Stomach (tissue), 9 donors: ENCODE data around the gene RAB31. TPM values are rescaled to one million over a fixed set of nuclear protein-coding genes. Genes with fewer than 3 reads are reported as not detected.
A peak's percentile ranks its signal among the peaks of the same experiment; 100 is the strongest.

Source experiments
- DNase-seq, 2 donors: peaks; one replicate each; pipeline versions ENCODE4 v3.0.0 to v3.0.0-alpha.2; 2013 to 2019
- H3K27ac ChIP-seq, 5 donors: fragments of 200-600 bp in 4 of 5; sonication (generic) in 4 of 5; one replicate each; pipeline ENCODE4 v1.5.1; 2013 to 2019; ENCODE audit warnings: mild to moderate bottlenecking in 1 of 5, moderate library complexity in 1 of 5
- H3K27me3 ChIP-seq, 3 donors: fragments of 200-600 bp; sonication (generic); one replicate each; pipeline ENCODE4 v1.5.1; 2017 to 2019; ENCODE audit warnings: mixed run types in 1 of 3
- H3K36me3 ChIP-seq, 4 donors: fragments of 200-600 bp; sonication (generic); 1 replicate in 3 of 4; 2 replicates in 1 of 4; pipeline ENCODE4 v1.5.1; 2016 to 2019
- H3K4me1 ChIP-seq, 4 donors: fragments of 200-600 bp; sonication (generic); one replicate each; pipeline ENCODE4 v1.5.1; 2016 to 2019
- H3K4me3 ChIP-seq, 4 donors: fragments of 200-600 bp; sonication (generic) in 3 of 4; one replicate each; pipeline ENCODE4 v1.5.1; 2016 to 2019; ENCODE audit warnings: mild to moderate bottlenecking in 1 of 4
- H3K9me3 ChIP-seq, 4 donors: fragments of 200-600 bp; sonication (generic); one replicate each; pipeline ENCODE4 v1.5.1; 2016 to 2019
- EP300 ChIP-seq: sonication (generic); formaldehyde crosslinking; IDR thresholded peaks from one replicate; pipeline ENCODE4 v1.6.1; 2017; ENCODE audit warnings: antibody characterized with exemption
- POLR2A ChIP-seq, 4 donors: fragments of 450-650 bp; IDR thresholded peaks; one replicate each; pipeline ENCODE4 v1.6.1; 2016; ENCODE audit warnings: antibody characterized with exemption in 4 of 4, control low read depth in 2 of 4, mild to moderate bottlenecking in 1 of 4, moderate library complexity in 1 of 4
- POLR2AphosphoS5 ChIP-seq, 3 donors: sonication (generic); formaldehyde crosslinking; IDR thresholded peaks; one replicate each; pipeline ENCODE4 v1.6.1; 2016; ENCODE audit warnings: antibody characterized with exemption in 3 of 3
- WGBS, 5 donors: extraction: QIAGEN DNeasy Blood & Tissue Kit in 3 of 5; methylation state at CpG; one replicate each; pipeline versions ENCODE4 v1.1.5 to v1.1.7; 2013 to 2018; 5-methylcytosine and 5-hydroxymethylcytosine counted together
- intact Hi-C: fragments of 100-400 bp; cut with DNase I; formaldehyde crosslinking; loops from one replicate; pipeline ENCODE4 v1.15.1; 2023; ENCODE audit warnings: low total_unique reads
- polyA plus RNA-seq, 3 donors: library from polyadenylated mRNA; stranded (reverse); fragments of 200-250 nt; gene quantifications; one replicate each; pipeline ENCODE4 v1.2.3, GENCODE V29; 2013
- total RNA-seq, 5 donors: library from RNA; depleted of rRNA; stranded (reverse); fragments of >200 nt; gene quantifications; one replicate each; pipeline versions ENCODE4 v1.1.0 to v1.2.3, GENCODE V29; 2014 to 2016
- TF ChIP-seq, protein P1 (sequence below), 7 experiments: fragments of 450-650 bp in 4 of 7; fragments of 200-600 bp in 3 of 7; sonication (generic) in 3 of 7; IDR thresholded peaks; one replicate each; pipeline ENCODE4 v1.5.1; 2016 to 2019; ENCODE audit warnings: antibody characterized with exemption in 7 of 7, control low read depth in 2 of 7, mild to moderate bottlenecking in 1 of 7
- donor health status: healthy with polysubstance abuse.
- donor health status: Bipolar disorder and iron deficiency.
- donor health status: healthy.

RAB31 gene
- total and polyA plus RNA-seq, 8 donors, result 10.1 to 65.5 (median 36.8) TPM

- no peak for DNase-seq
- peaks cover 11 to 34% (median 23%) of the 10 kb centered on the region in 4 donors for H3K4me1 ChIP-seq
- no peaks in the 10 kb centered on the region for H3K9me3 ChIP-seq
- intact Hi-C loops, result no loop called here
- WGBS, 5 donors, result 90 to 96% (median 93%) methylated on average over 4 of the region's 4 CpGs
- no peak overlapping the region for H3K27ac ChIP-seq
- no peaks in the 10 kb centered on the region for H3K36me3 ChIP-seq
- no peaks in the 10 kb centered on the region for H3K27me3 ChIP-seq
- TF ChIP-seq POLR2AphosphoS5 (IDR thresholded peaks at IDR 0.05) (no peak), POLR2A (IDR thresholded peaks at IDR 0.05) (no peak)
- no peak overlapping the region for H3K4me3 ChIP-seq
Measured at GRCh38 chr18:9802175-9803062, 94.3 kb downstream of the RAB31 start.

- H3K36me3 ChIP-seq, result no peaks in the 10 kb centered on the region
- intact Hi-C loops, result no loop called here
- DNase-seq, result no peak
- no peaks in the 10 kb centered on the region for H3K9me3 ChIP-seq
- H3K27me3 ChIP-seq, result no peaks in the 10 kb centered on the region
- peak overlapping the region in 3 of 5 donors; percentile 26 to 63 (median 29) for H3K27ac ChIP-seq
- TF ChIP-seq POLR2A (IDR thresholded peaks at IDR 0.05), result no peak
- TF ChIP-seq POLR2AphosphoS5 (IDR thresholded peaks at IDR 0.05), result no peak
- TF ChIP-seq EP300, result no peak
- TF ChIP-seq, protein P1, sequence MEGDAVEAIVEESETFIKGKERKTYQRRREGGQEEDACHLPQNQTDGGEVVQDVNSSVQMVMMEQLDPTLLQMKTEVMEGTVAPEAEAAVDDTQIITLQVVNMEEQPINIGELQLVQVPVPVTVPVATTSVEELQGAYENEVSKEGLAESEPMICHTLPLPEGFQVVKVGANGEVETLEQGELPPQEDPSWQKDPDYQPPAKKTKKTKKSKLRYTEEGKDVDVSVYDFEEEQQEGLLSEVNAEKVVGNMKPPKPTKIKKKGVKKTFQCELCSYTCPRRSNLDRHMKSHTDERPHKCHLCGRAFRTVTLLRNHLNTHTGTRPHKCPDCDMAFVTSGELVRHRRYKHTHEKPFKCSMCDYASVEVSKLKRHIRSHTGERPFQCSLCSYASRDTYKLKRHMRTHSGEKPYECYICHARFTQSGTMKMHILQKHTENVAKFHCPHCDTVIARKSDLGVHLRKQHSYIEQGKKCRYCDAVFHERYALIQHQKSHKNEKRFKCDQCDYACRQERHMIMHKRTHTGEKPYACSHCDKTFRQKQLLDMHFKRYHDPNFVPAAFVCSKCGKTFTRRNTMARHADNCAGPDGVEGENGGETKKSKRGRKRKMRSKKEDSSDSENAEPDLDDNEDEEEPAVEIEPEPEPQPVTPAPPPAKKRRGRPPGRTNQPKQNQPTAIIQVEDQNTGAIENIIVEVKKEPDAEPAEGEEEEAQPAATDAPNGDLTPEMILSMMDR (IDR thresholded peaks at IDR 0.05), result no peak
- H3K4me3 ChIP-seq, result no peak overlapping the region
- 60 to 80% (median 73%) methylated on average over 6 of the region's 6 CpGs for WGBS, 5 donors
- H3K4me1 ChIP-seq, result peaks cover 11 to 35% (median 22%) of the 10 kb centered on the region in 4 donors
Measured at GRCh38 chr18:9803063-9803697, 95.1 kb downstream of the RAB31 start.

- TF ChIP-seq, protein P1 (IDR thresholded peaks at IDR 0.05), result no peak
- TF ChIP-seq POLR2AphosphoS5 (IDR thresholded peaks at IDR 0.05), result no peak
- H3K4me3 ChIP-seq, result no peak overlapping the region
- WGBS, 5 donors, result 60 to 73% (median 64%) methylated on average over 19 of the region's 19 CpGs
- H3K27me3 ChIP-seq, result no peaks in the 10 kb centered on the region
- peak in 1 of 2 donors; percentile 59 for DNase-seq
- no peaks in the 10 kb centered on the region for H3K36me3 ChIP-seq
- no peaks in the 10 kb centered on the region for H3K9me3 ChIP-seq
- peak overlapping the region in 4 of 5 donors; percentile 13 to 63 (median 40) for H3K27ac ChIP-seq
- peaks cover 11 to 36% (median 24%) of the 10 kb centered on the region in 4 donors for H3K4me1 ChIP-seq
- intact Hi-C loops, result no loop called here
Measured at GRCh38 chr18:9803698-9804516, 95.8 kb downstream of the RAB31 start.

DNA sequence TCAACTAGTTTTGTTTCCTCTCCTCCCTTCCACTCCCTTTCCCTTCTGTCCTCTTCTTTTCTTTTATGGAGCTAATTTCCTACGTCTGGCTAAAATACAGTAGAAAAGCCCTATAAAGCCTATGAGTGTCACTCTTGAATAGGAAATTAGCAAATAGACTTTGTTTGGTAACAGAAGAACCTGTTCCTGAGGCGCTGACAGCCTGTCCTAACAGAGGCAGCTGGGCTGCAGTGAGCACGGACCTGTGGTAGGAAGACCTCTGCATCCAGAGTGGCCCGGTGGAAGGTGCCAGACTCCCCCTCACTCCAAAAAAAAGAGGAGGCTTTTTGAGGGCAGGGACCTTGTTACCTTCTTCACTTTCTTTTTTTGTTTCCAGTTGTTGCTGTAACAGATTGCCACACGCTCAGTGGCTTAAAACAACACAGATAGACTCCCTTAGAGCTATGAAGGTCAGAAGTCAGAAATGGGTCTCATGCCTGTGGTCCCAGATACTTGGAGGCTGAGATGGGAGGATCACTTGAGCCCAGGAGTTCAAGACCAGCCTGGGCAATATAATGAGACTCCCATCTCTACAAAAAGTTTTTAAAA, 96.5 kb downstream of the RAB31 start:
- intact Hi-C loops, result no loop called here
- 32 to 58% (median 43%) methylated on average over 5 of the region's 5 CpGs for WGBS, 5 donors
- peaks cover 11 to 44% (median 29%) of the 10 kb centered on the region in 4 donors for H3K4me1 ChIP-seq
- no peaks in the 10 kb centered on the region for H3K27me3 ChIP-seq
- no peak for DNase-seq
- no peaks in the 10 kb centered on the region for H3K36me3 ChIP-seq
- H3K27ac ChIP-seq, result peak overlapping the region in 4 of 5 donors; percentile 13 to 63 (median 40)
- TF ChIP-seq POLR2A (IDR thresholded peaks at IDR 0.05) (no peak), POLR2AphosphoS5 (IDR thresholded peaks at IDR 0.05) (no peak), EP300 (no peak)
- TF ChIP-seq, protein P1 (IDR thresholded peaks at IDR 0.05), result no peak
- no peaks in the 10 kb centered on the region for H3K9me3 ChIP-seq
- H3K4me3 ChIP-seq, result no peak overlapping the region
